SK-N-SH (cell line): ENCODE data around the gene APEX2. TPM values are rescaled to one million over a fixed set of nuclear protein-coding genes. Genes with fewer than 3 reads are reported as not detected.

Experiments used
- CTCF ChIA-PET: fragments of 300-600, 350-600 bp; formaldehyde crosslinking; extraction: SDS; loops from one replicate; lab custom pipeline; 2021; lab: Yijun Ruan, JAX
- POLR2A ChIA-PET: fragments of 350-600 bp; sonication (Branson Sonifier 250); formaldehyde crosslinking; extraction: SDS; loops from one replicate; lab custom pipeline; 2020; ENCODE audit warnings: antibody characterized with exemption, inconsistent platforms; lab: Yijun Ruan, JAX
- DNase-seq: peaks from one replicate; pipeline ENCODE4 v3.0.0; 2012
- H2AFZ ChIP-seq: fragments of 200-600 bp; sonication (generic); 2 replicates; pipeline ENCODE4 v1.8.1; 2016; ENCODE audit warnings: antibody characterized with exemption, mild to moderate bottlenecking, low read depth
- H3F3A ChIP-seq: fragments of 200-600 bp; sonication (generic); replicated peaks from 2 replicates; pipeline ENCODE3; 2016; ENCODE audit warnings: antibody characterized with exemption, mild to moderate bottlenecking; ENCODE audit not compliant: insufficient read depth
- H3K27ac ChIP-seq, 2 experiments: fragments of 200-500 bp in 1 of 2; fragments of 200-600 bp in 1 of 2; sonication (Bioruptor generic) in 1 of 2; sonication (generic), shearing (Covaris generic) in 1 of 2; 2 replicates each; pipeline versions ENCODE4 v1.5.1 to v1.6.1; 2014 to 2016; ENCODE audit warnings: low read depth in 2 of 2, inconsistent platforms in 1 of 2, low read length in 1 of 2, mild to moderate bottlenecking in 1 of 2, mixed read lengths in 1 of 2
- H3K27me3 ChIP-seq: fragments of 200-600 bp; sonication (generic), shearing (Covaris generic); 2 replicates; pipeline ENCODE4 v1.6.1; 2016; ENCODE audit warnings: mixed run types; ENCODE audit not compliant: insufficient read depth
- H3K36me3 ChIP-seq, 2 experiments: fragments of 200-500 bp in 1 of 2; fragments of 200-600 bp in 1 of 2; sonication (Bioruptor generic) in 1 of 2; sonication (generic) in 1 of 2; replicated peaks in 1 of 2; 2 replicates each; pipeline versions ENCODE3 to v1.5.1; 2014 to 2016; ENCODE audit warnings: low read length in 1 of 2, mild to moderate bottlenecking in 1 of 2; ENCODE audit not compliant: insufficient read depth in 2 of 2, control insufficient read depth in 1 of 2
- H3K4me1 ChIP-seq, 2 experiments: fragments of 200-500 bp in 1 of 2; fragments of 200-600 bp in 1 of 2; sonication (Bioruptor generic) in 1 of 2; sonication (generic), shearing (Covaris generic) in 1 of 2; 2 replicates each; pipeline versions ENCODE4 v1.5.1 to v1.6.1; 2014 to 2016; ENCODE audit warnings: low read depth in 1 of 2, low read length in 1 of 2, mixed run types in 1 of 2; ENCODE audit not compliant: insufficient read depth in 2 of 2, control insufficient read depth in 1 of 2
- H3K4me2 ChIP-seq: fragments of 200-600 bp; sonication (generic), shearing (Covaris generic); 2 replicates; pipeline ENCODE4 v1.6.1; 2017; ENCODE audit warnings: mixed run types
- H3K4me3 ChIP-seq, 2 experiments: fragments of 200-500 bp in 1 of 2; fragments of 200-600 bp in 1 of 2; sonication (Bioruptor generic) in 1 of 2; sonication (generic), shearing (Covaris generic) in 1 of 2; 2 replicates each; pipeline versions ENCODE4 v1.5.1 to v1.8.1; 2014 to 2016; ENCODE audit warnings: low read depth in 2 of 2, inconsistent platforms in 1 of 2, low read length in 1 of 2, mild to moderate bottlenecking in 1 of 2, mixed read lengths in 1 of 2, moderate library complexity in 1 of 2
- H3K79me2 ChIP-seq: fragments of 200-600 bp; sonication (generic); 2 replicates; pipeline ENCODE4 v1.8.1; 2017; ENCODE audit warnings: mild to moderate bottlenecking; ENCODE audit not compliant: insufficient read depth
- H3K9ac ChIP-seq: fragments of 200-600 bp; sonication (generic); 2 replicates; pipeline ENCODE4 v1.6.1; 2017; ENCODE audit warnings: mixed run types
- H3K9me2 ChIP-seq: fragments of 200-600 bp; sonication (generic); 2 replicates; pipeline ENCODE4 v1.6.1; 2017; ENCODE audit warnings: mixed run types
- H3K9me3 ChIP-seq: fragments of 200-600 bp; sonication (generic); 2 replicates; pipeline ENCODE4 v1.6.1; 2017; ENCODE audit warnings: mixed run types, mild to moderate bottlenecking, moderate library complexity
- H4K20me1 ChIP-seq: fragments of 200-600 bp; sonication (generic); 2 replicates; pipeline ENCODE4 v1.6.1; 2017; ENCODE audit warnings: mild to moderate bottlenecking, mixed run types; ENCODE audit not compliant: insufficient read depth
- CHD2 ChIP-seq: fragments of 150-350 bp; IDR thresholded peaks from 2 replicates; pipeline ENCODE4 v1.6.1; 2018; ENCODE audit warnings: low read length; ENCODE audit not compliant: partially characterized antibody
- EP300 ChIP-seq, 2 experiments: IDR thresholded peaks; 2 replicates each; pipeline versions ENCODE4 v1.4.0 to v1.6.1; 2012; ENCODE audit warnings: borderline replicate concordance in 1 of 2, low read depth in 1 of 2, low read length in 1 of 2
- EZH2phosphoT487 ChIP-seq: fragments of 200-600 bp; sonication (generic); IDR thresholded peaks from 2 replicates; pipeline ENCODE4 v1.6.1; 2017; ENCODE audit warnings: low read depth, mixed run types, mild to moderate bottlenecking, antibody characterized with exemption, moderate library complexity, borderline replicate concordance
- FOXJ3 ChIP-seq: sonication (generic); formaldehyde crosslinking; IDR thresholded peaks from 2 replicates; pipeline ENCODE4 v1.5.1; 2020; ENCODE audit warnings: mild to moderate bottlenecking, missing genetic modification reagents
- FOXM1 ChIP-seq: IDR thresholded peaks from 2 replicates; pipeline ENCODE4 v1.4.0; 2012; ENCODE audit warnings: low read depth, mild to moderate bottlenecking
- IRF3 ChIP-seq: fragments of 150-350 bp; IDR thresholded peaks from 2 replicates; pipeline ENCODE4 v1.6.1; 2016; ENCODE audit warnings: mild to moderate bottlenecking, low read depth, low read length
- JUND ChIP-seq: IDR thresholded peaks from 2 replicates; pipeline ENCODE4 v1.4.0; 2012
- MAX ChIP-seq: IDR thresholded peaks from 2 replicates; pipeline ENCODE4 v1.4.0; 2012; ENCODE audit warnings: low read depth
- MXI1 ChIP-seq: IDR thresholded peaks from 2 replicates; pipeline ENCODE4 v1.6.1; 2012; ENCODE audit warnings: mild to moderate bottlenecking, low read depth, low read length, improper control_type of control experiment
- POLR2AphosphoS5 ChIP-seq: IDR thresholded peaks from 2 replicates; pipeline ENCODE4 v1.6.1; 2012; ENCODE audit warnings: low read depth, low read length
- RXRA ChIP-seq: IDR thresholded peaks from 2 replicates; pipeline ENCODE4 v1.4.0; 2012; ENCODE audit warnings: low read depth, mild to moderate bottlenecking, borderline replicate concordance
- TCF12 ChIP-seq: IDR thresholded peaks from 2 replicates; pipeline ENCODE4 v1.4.0; 2012
- USF1 ChIP-seq: IDR thresholded peaks from 2 replicates; pipeline ENCODE4 v1.4.0; 2012; ENCODE audit warnings: low read depth, borderline replicate concordance
- WGBS: methylation state at CpG from one replicate; pipeline ENCODE4 v1.1.6; 2017; ENCODE audit warnings: low lambda C conversion rate; 5-methylcytosine and 5-hydroxymethylcytosine counted together
- polyA plus RNA-seq, 3 experiments: library from polyadenylated mRNA; depleted of rRNA; stranded (reverse); fragments of >200 nt; gene quantifications; 2 replicates each; pipeline ENCODE4 v1.2.3, GENCODE V29; 2012
- TF ChIP-seq, protein P1 (sequence below): fragments of 200-600 bp; sonication (generic); IDR thresholded peaks from 2 replicates; pipeline ENCODE4 v1.6.1; 2017; ENCODE audit warnings: antibody characterized with exemption, mild to moderate bottlenecking, moderate library complexity

APEX2 gene
- polyA plus RNA-seq, 1 of the 3 experiments (the other 2 are of a cell fraction) = 23.5 TPM

- POLR2A ChIA-PET = no interaction called here
- DNase-seq = no peak
- H3K9ac ChIP-seq = no peak overlapping the region
- no peaks in the 10 kb centered on the region for H4K20me1 ChIP-seq
- CTCF ChIA-PET = interaction anchor here (1.1 kb wide), 1 partner anchor 63 kb away, joined by 3 read pairs; no protein-coding TSS in a partner anchor
- H2AFZ ChIP-seq = no peak overlapping the region
- H3K4me2 ChIP-seq = no peak overlapping the region
- H3K36me3 ChIP-seq = no peaks in the 10 kb centered on the region
- no peaks in the 10 kb centered on the region for H3K79me2 ChIP-seq
- H3K4me1 ChIP-seq = no peaks in the 10 kb centered on the region
- TF ChIP-seq EZH2phosphoT487 = no peak
- no peak for TF ChIP-seq TCF12
- peaks cover 19% of the 10 kb centered on the region; the same call in 1 of the 2 replicates for H3K27me3 ChIP-seq
- H3K27ac ChIP-seq = no peak overlapping the region
- no peaks in the 10 kb centered on the region for H3K9me2 ChIP-seq
- H3K9me3 ChIP-seq = no peaks in the 10 kb centered on the region
- H3F3A ChIP-seq = peaks cover 3% of the 10 kb centered on the region
- 33% methylated on average over 5 of the region's 6 CpGs for WGBS
- H3K4me3 ChIP-seq = no peak overlapping the region
These were observed 5.4 kb upstream of the APEX2 start for GRCh38 chrX:54994668-54995351.

DNA sequence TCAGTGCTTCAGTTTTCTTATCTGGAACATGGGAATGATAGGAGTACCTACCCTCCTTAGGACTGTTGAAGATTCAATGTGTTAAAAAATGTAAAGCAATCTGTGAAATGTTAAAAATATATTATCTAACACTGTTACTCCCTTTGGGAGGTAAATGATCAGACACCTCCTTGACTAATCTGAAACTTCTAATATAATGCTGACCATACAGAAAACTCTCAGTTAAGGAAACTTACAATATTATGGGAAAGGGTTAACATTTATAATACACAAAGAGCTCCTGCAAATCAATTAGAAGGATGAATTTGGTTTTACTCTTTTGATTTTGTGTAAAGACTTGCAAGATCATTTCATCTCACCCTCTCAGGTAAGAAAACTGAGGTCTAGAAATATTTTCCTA is 4.5 kb upstream of the APEX2 start:
- no peak overlapping the region for H2AFZ ChIP-seq
- ChIA-PET CTCF (no interaction called here), POLR2A (no interaction called here)
- no peaks in the 10 kb centered on the region for H4K20me1 ChIP-seq
- H3K4me3 ChIP-seq = no peak overlapping the region
- DNase-seq = no peak
- peaks cover 19% of the 10 kb centered on the region; the same call in 1 of the 2 replicates for H3K27me3 ChIP-seq
- TF ChIP-seq CHD2 (no peak), EP300 (IDR thresholded peaks at IDR 0.05; ENCODE audit: borderline replicate concordance in 1 of 2, low read depth in 1 of 2, low read length in 1 of 2) (no peak), POLR2AphosphoS5 (no peak), JUND (no peak), USF1 (no peak), RXRA (no peak), MAX (no peak), FOXJ3 (CRISPR knock-in tag) (no peak), EZH2phosphoT487 (no peak), MXI1 (no peak), FOXM1 (no peak), IRF3 (no peak)
- TF ChIP-seq, protein P1, sequence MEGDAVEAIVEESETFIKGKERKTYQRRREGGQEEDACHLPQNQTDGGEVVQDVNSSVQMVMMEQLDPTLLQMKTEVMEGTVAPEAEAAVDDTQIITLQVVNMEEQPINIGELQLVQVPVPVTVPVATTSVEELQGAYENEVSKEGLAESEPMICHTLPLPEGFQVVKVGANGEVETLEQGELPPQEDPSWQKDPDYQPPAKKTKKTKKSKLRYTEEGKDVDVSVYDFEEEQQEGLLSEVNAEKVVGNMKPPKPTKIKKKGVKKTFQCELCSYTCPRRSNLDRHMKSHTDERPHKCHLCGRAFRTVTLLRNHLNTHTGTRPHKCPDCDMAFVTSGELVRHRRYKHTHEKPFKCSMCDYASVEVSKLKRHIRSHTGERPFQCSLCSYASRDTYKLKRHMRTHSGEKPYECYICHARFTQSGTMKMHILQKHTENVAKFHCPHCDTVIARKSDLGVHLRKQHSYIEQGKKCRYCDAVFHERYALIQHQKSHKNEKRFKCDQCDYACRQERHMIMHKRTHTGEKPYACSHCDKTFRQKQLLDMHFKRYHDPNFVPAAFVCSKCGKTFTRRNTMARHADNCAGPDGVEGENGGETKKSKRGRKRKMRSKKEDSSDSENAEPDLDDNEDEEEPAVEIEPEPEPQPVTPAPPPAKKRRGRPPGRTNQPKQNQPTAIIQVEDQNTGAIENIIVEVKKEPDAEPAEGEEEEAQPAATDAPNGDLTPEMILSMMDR = no peak
- H3K36me3 ChIP-seq = no peaks in the 10 kb centered on the region
- no peak overlapping the region for H3K9ac ChIP-seq
- peaks cover 2% of the 10 kb centered on the region for H3F3A ChIP-seq
- peaks cover 4% of the 10 kb centered on the region for H3K79me2 ChIP-seq
- H3K4me2 ChIP-seq = no peak overlapping the region
- H3K9me2 ChIP-seq = no peaks in the 10 kb centered on the region
- H3K4me1 ChIP-seq = no peaks in the 10 kb centered on the region
- no peaks in the 10 kb centered on the region for H3K9me3 ChIP-seq
- H3K27ac ChIP-seq = no peak overlapping the region
